IMR-90 (cell line): Measurements from ENCODE around the gene CASS4. TPM values are rescaled to one million over a fixed set of nuclear protein-coding genes. Genes with fewer than 3 reads are reported as not detected.

ENCODE experiments used
- ATAC-seq: fragments of 200-7000 bp; cut with Tn5 transposase; 2 replicates; pipeline ENCODE4 v1.9.1; 2020; ENCODE audit warnings: low read depth, mild to moderate bottlenecking, moderate library complexity
- BruUV-seq: library from RNA; stranded (reverse); fragments of 400-500 nt; replicated peaks from 2 replicates; lab custom pipeline; 2021; lab: Mats Ljungman, UMichigan
- CTCF ChIA-PET: fragments of 300-600 bp; formaldehyde crosslinking; extraction: SDS; loops from one replicate; lab custom pipeline; 2021; ENCODE audit warnings: antibody characterized with exemption; lab: Yijun Ruan, JAX
- POLR2A ChIA-PET: fragments of 300-600 bp; sonication (Branson Sonifier 250); formaldehyde crosslinking; loops from one replicate; lab custom pipeline; 2022; ENCODE audit warnings: antibody characterized with exemption; ENCODE audit not compliant: unreplicated experiment; lab: Charles Lee
- DNase-seq: peaks from one replicate; pipeline ENCODE4 v3.0.0; 2013
- H2AFZ ChIP-seq: replicated peaks from 2 replicates; pipeline ENCODE3; 2013; ENCODE audit warnings: low read length, mild to moderate bottlenecking; ENCODE audit not compliant: poor library complexity
- H2AK5ac ChIP-seq: 2 replicates; pipeline ENCODE4 v1.6.1; 2013; ENCODE audit warnings: low read depth, low read length, inconsistent platforms
- H2AK9ac ChIP-seq: replicated peaks from 2 replicates; pipeline ENCODE3; 2013; ENCODE audit warnings: mild to moderate bottlenecking, low read depth, low read length, moderate library complexity; ENCODE audit not compliant: poor library complexity
- H2BK120ac ChIP-seq: 2 replicates; pipeline ENCODE4 v1.6.1; 2013; ENCODE audit warnings: low read depth, low read length, inconsistent platforms
- H2BK15ac ChIP-seq: 3 replicates; pipeline ENCODE4 v1.6.1; 2013; ENCODE audit warnings: low read depth, low read length, inconsistent platforms
- H2BK20ac ChIP-seq: 2 replicates; pipeline ENCODE4 v1.6.1; 2013; ENCODE audit warnings: low read depth, mild to moderate bottlenecking, inconsistent platforms, low read length, moderate library complexity
- H2BK5ac ChIP-seq: 2 replicates; pipeline ENCODE4 v1.6.1; 2013; ENCODE audit warnings: mild to moderate bottlenecking, low read depth, low read length, inconsistent platforms; ENCODE audit not compliant: poor library complexity, severe bottlenecking
- H3K14ac ChIP-seq: replicated peaks from 2 replicates; pipeline ENCODE4 v1.6.1; 2013; ENCODE audit warnings: low read depth, low read length, inconsistent platforms
- H3K18ac ChIP-seq: 2 replicates; pipeline ENCODE4 v1.6.1; 2013; ENCODE audit warnings: low read depth, low read length, control low read depth
- H3K23ac ChIP-seq: 2 replicates; pipeline ENCODE4 v1.6.1; 2013; ENCODE audit warnings: low read depth, low read length, inconsistent platforms
- H3K27ac ChIP-seq: 2 replicates; pipeline ENCODE4 v1.5.1; 2013; ENCODE audit warnings: mild to moderate bottlenecking, control low read depth, low read length; ENCODE audit not compliant: insufficient read depth
- H3K27me3 ChIP-seq: 2 replicates; pipeline ENCODE4 v1.6.1; 2013; ENCODE audit warnings: low read length; ENCODE audit not compliant: control insufficient read depth, insufficient read depth
- H3K36me3 ChIP-seq: 2 replicates; pipeline ENCODE4 v1.6.1; 2013; ENCODE audit warnings: low read length, mixed read lengths; ENCODE audit not compliant: control insufficient read depth, insufficient read depth
- H3K4ac ChIP-seq: 2 replicates; pipeline ENCODE4 v1.6.1; 2013; ENCODE audit warnings: low read depth, low read length, inconsistent platforms
- H3K4me1 ChIP-seq: 2 replicates; pipeline ENCODE4 v1.6.1; 2013; ENCODE audit warnings: low read length, mixed read lengths; ENCODE audit not compliant: control insufficient read depth, insufficient read depth
- H3K4me2 ChIP-seq: 2 replicates; pipeline ENCODE4 v1.6.1; 2013; ENCODE audit warnings: low read depth, mild to moderate bottlenecking, control low read depth, low read length, moderate library complexity
- H3K4me3 ChIP-seq: 2 replicates; pipeline ENCODE4 v1.5.1; 2013; ENCODE audit warnings: low read depth, mild to moderate bottlenecking, control low read depth, low read length, moderate library complexity; ENCODE audit not compliant: insufficient read depth
- H3K56ac ChIP-seq: 2 replicates; pipeline ENCODE4 v1.6.1; 2013; ENCODE audit warnings: low read length, inconsistent platforms; ENCODE audit not compliant: insufficient read depth; ENCODE audit errors: extremely low read depth
- H3K79me1 ChIP-seq, 2 experiments: 2 replicates each; pipeline ENCODE4 v1.6.1; 2013; ENCODE audit warnings: low read length in 2 of 2, inconsistent platforms in 1 of 2, low read depth in 1 of 2
- H3K9ac ChIP-seq: 2 replicates; pipeline ENCODE4 v1.6.1; 2013; ENCODE audit warnings: low read depth, low read length, control low read depth
- H3K9me1 ChIP-seq: 2 replicates; pipeline ENCODE4 v1.6.1; 2013; ENCODE audit warnings: low read length, inconsistent platforms; ENCODE audit not compliant: insufficient read depth
- H3K9me3 ChIP-seq: 2 replicates; pipeline ENCODE4 v1.6.1; 2013; ENCODE audit warnings: low read length; ENCODE audit not compliant: control insufficient read depth, insufficient read depth
- H4K20me1 ChIP-seq: 2 replicates; pipeline ENCODE4 v1.6.1; 2013; ENCODE audit warnings: low read length, inconsistent platforms; ENCODE audit not compliant: insufficient read depth
- H4K5ac ChIP-seq: 2 replicates; pipeline ENCODE4 v1.6.1; 2013; ENCODE audit warnings: mild to moderate bottlenecking, low read depth, low read length, control low read depth
- H4K8ac ChIP-seq, 2 experiments: 2 replicates each; pipeline ENCODE4 v1.6.1; 2013; ENCODE audit warnings: low read depth in 2 of 2, low read length in 2 of 2, control low read depth in 1 of 2, inconsistent platforms in 1 of 2
- H4K91ac ChIP-seq: 2 replicates; pipeline ENCODE4 v1.6.1; 2013; ENCODE audit warnings: low read depth, low read length, inconsistent platforms; ENCODE audit not compliant: insufficient read depth
- BHLHE40 ChIP-seq: fragments of 150-350 bp; IDR thresholded peaks from 2 replicates; pipeline ENCODE4 v1.6.1; 2016; ENCODE audit warnings: mild to moderate bottlenecking, low read depth, low read length
- CEBPB ChIP-seq: IDR thresholded peaks from 2 replicates; pipeline ENCODE4 v1.6.1; 2012; ENCODE audit warnings: low read depth, low read length, improper control_type of control experiment
- CHD1 ChIP-seq: IDR thresholded peaks from 2 replicates; pipeline ENCODE4 v1.6.1; 2012; ENCODE audit warnings: low read depth, low read length, improper control_type of control experiment
- CTCF ChIP-seq: conservative IDR thresholded peaks from 2 replicates; pipeline ENCODE4 v1.5.1; 2012; ENCODE audit warnings: mild to moderate bottlenecking, low read depth, low read length, improper control_type of control experiment
- MAFK ChIP-seq: IDR thresholded peaks from 2 replicates; pipeline ENCODE4 v1.6.1; 2012; ENCODE audit warnings: low read depth, low read length, improper control_type of control experiment
- MAZ ChIP-seq: IDR thresholded peaks from 2 replicates; pipeline ENCODE4 v1.6.1; 2012; ENCODE audit warnings: low read depth, mild to moderate bottlenecking, low read length, improper control_type of control experiment, moderate library complexity, borderline replicate concordance
- MXI1 ChIP-seq: IDR thresholded peaks from 2 replicates; pipeline ENCODE4 v1.6.1; 2012; ENCODE audit warnings: low read depth, mild to moderate bottlenecking, low read length, moderate library complexity, borderline replicate concordance
- NFE2L2 ChIP-seq: fragments of 150-350 bp; IDR thresholded peaks from 2 replicates; pipeline ENCODE4 v1.6.1; 2016; ENCODE audit warnings: low read depth, mild to moderate bottlenecking, low read length
- POLR2A ChIP-seq: IDR thresholded peaks from 2 replicates; pipeline ENCODE4 v1.6.1; 2012; ENCODE audit warnings: mild to moderate bottlenecking, low read depth, low read length
- RAD21 ChIP-seq: IDR thresholded peaks from 2 replicates; pipeline ENCODE4 v1.6.1; 2012; ENCODE audit warnings: low read length, improper control_type of control experiment
- RCOR1 ChIP-seq: IDR thresholded peaks from 2 replicates; pipeline ENCODE4 v1.6.1; 2012; ENCODE audit warnings: mild to moderate bottlenecking, low read length, improper control_type of control experiment; ENCODE audit not compliant: insufficient replicate concordance
- RFX5 ChIP-seq: IDR thresholded peaks from 2 replicates; pipeline ENCODE4 v1.8.0; 2012; ENCODE audit warnings: low read depth, mild to moderate bottlenecking, low read length, moderate library complexity
- SMC3 ChIP-seq: fragments of 150-350 bp; IDR thresholded peaks from 2 replicates; pipeline ENCODE4 v1.6.1; 2016; ENCODE audit warnings: low read depth, mild to moderate bottlenecking, antibody characterized with exemption, low read length, moderate library complexity
- USF2 ChIP-seq: fragments of 150-350 bp; IDR thresholded peaks from 2 replicates; pipeline ENCODE4 v1.6.1; 2017; ENCODE audit warnings: mild to moderate bottlenecking, antibody characterized with exemption, low read length, low read depth
- WGBS, 2 experiments: methylation state at CpG; one replicate each; pipeline versions ENCODE4 v1.1.5 to v1.1.7; 2013; ENCODE audit warnings: missing lambda C conversion rate in 2 of 2; ENCODE audit not compliant: insufficient read length in 1 of 2; ENCODE audit errors: extremely low coverage in 2 of 2; 5-methylcytosine and 5-hydroxymethylcytosine counted together
- dilution Hi-C: fragments of 300-500 bp; cut with HindIII; formaldehyde crosslinking; loops from one replicate; pipeline ENCODE4 v1.14.3; 2018; ENCODE audit warnings: low sequenced_read_pairs; ENCODE audit not compliant: unreplicated experiment
- in situ Hi-C: fragments of 300-500 bp; cut with MboI; formaldehyde crosslinking; loops from 3 replicates; pipeline ENCODE4 v1.14.3; 2019; ENCODE audit warnings: low sequenced_read_pairs, inconsistent platforms, mixed read lengths
- intact Hi-C: fragments of 100-400 bp; cut with micrococcal nuclease; formaldehyde crosslinking; loops from 2 replicates; pipeline ENCODE4 v1.10.0; 2022
- polyA plus RNA-seq, 3 experiments: library from polyadenylated mRNA; depleted of rRNA; stranded (reverse); fragments of >200 nt; gene quantifications; 2 replicates each; pipeline ENCODE4 v1.2.3, GENCODE V29; 2012; ENCODE audit warnings: low replicate concordance in 1 of 3
- total RNA-seq: library from RNA; depleted of rRNA; stranded (reverse); fragments of >200 nt; gene quantifications from 2 replicates; pipeline ENCODE4 v1.2.3, GENCODE V29; 2012

The CASS4 gene
- total and polyA plus RNA-seq, 2 of the 4 experiments (the other 2 are of a cell fraction), result 25.8 to 26.5 TPM

- POLR2A ChIA-PET, result interaction anchor here (1.0 kb wide), 1 partner anchor 19 kb away, joined by 4 read pairs; the partner anchor contains the start of gene CASS4
- peaks cover 38% of the 10 kb centered on the region for H3K4me1 ChIP-seq
These were observed 18.9 kb downstream of the CASS4 start for GRCh38 chr20:56430957-56431356.

More at GRCh38 chr20:56430957-56431356, 18.9 kb downstream of the CASS4 start:
- Histone ChIP-seq H3K4me2 (no peak overlapping the region), H4K91ac (peak overlapping the region; percentile 99), H4K20me1 (no peaks in the 10 kb centered on the region), H2BK5ac (peak overlapping the region; percentile 97), H3K27me3 (no peaks in the 10 kb centered on the region), H2BK120ac (peak overlapping the region; percentile 100), H3K4ac (peak overlapping the region; percentile 99), H3K18ac (peak overlapping the region; percentile 98), H3K56ac (peak overlapping the region; percentile 95; the same call in 1 of the 2 replicates), H3K4me3 (no peak overlapping the region), H3K36me3 (peaks cover 3% of the 10 kb centered on the region), H3K23ac (peak overlapping the region; percentile 99; the same call in 1 of the 2 replicates), H3K14ac (peak overlapping the region; percentile 99), H3K9me1 (peaks cover 29% of the 10 kb centered on the region), H3K9me3 (no peaks in the 10 kb centered on the region), H3K79me1 (peaks cover 29 to 66% of the 10 kb centered on the region in 2 experiments), H2BK15ac (peak overlapping the region; percentile 98; the same call in 2 of the 3 replicates), H2AK9ac (peak overlapping the region; percentile 91), H4K8ac (peak overlapping the region; percentile 94; a peak in 3 of 4 replicates), H3K9ac (peak overlapping the region; percentile 56), H4K5ac (peak overlapping the region; percentile 99), H3K27ac (peak overlapping the region; percentile 95), H2AK5ac (peak overlapping the region; percentile 100; the same call in 1 of the 2 replicates), H2AFZ (no peak overlapping the region), H2BK20ac (peak overlapping the region; percentile 99)
- in situ Hi-C loops (no loop called here), intact Hi-C loops (no loop called here), dilution Hi-C loops (no loop called here)
- no peak for ATAC-seq
- BruUV-seq, result no TSS peak
- TF ChIP-seq CEBPB (no peak), RFX5 (no peak), RCOR1 (no peak), USF2 (no peak), MAZ (no peak), CHD1 (no peak), MXI1 (no peak), POLR2A (no peak), SMC3 (no peak), MAFK (no peak), NFE2L2 (no peak), BHLHE40 (no peak), CTCF (no peak), RAD21 (no peak)
- no peak for DNase-seq
- CTCF ChIA-PET, result no interaction called here
- no CpG with 5 or more reads among the region's 1 CpG for WGBS, 2 experiments
